SK-N-SH (cell line): ENCODE results near the gene ISLR. TPM values are rescaled to one million over a fixed set of nuclear protein-coding genes. Genes with fewer than 3 reads are reported as not detected.

Experiments used
- CTCF ChIA-PET: fragments of 300-600, 350-600 bp; formaldehyde crosslinking; extraction: SDS; loops from one replicate; lab custom pipeline; 2021; lab: Yijun Ruan, JAX
- POLR2A ChIA-PET: fragments of 350-600 bp; sonication (Branson Sonifier 250); formaldehyde crosslinking; extraction: SDS; loops from one replicate; lab custom pipeline; 2020; ENCODE audit warnings: antibody characterized with exemption, inconsistent platforms; lab: Yijun Ruan, JAX
- DNase-seq: peaks from one replicate; pipeline ENCODE4 v3.0.0; 2012
- H2AFZ ChIP-seq: fragments of 200-600 bp; sonication (generic); 2 replicates; pipeline ENCODE4 v1.8.1; 2016; ENCODE audit warnings: antibody characterized with exemption, mild to moderate bottlenecking, low read depth
- H3F3A ChIP-seq: fragments of 200-600 bp; sonication (generic); replicated peaks from 2 replicates; pipeline ENCODE3; 2016; ENCODE audit warnings: antibody characterized with exemption, mild to moderate bottlenecking; ENCODE audit not compliant: insufficient read depth
- H3K27ac ChIP-seq, 2 experiments: fragments of 200-500 bp in 1 of 2; fragments of 200-600 bp in 1 of 2; sonication (Bioruptor generic) in 1 of 2; sonication (generic), shearing (Covaris generic) in 1 of 2; 2 replicates each; pipeline versions ENCODE4 v1.5.1 to v1.6.1; 2014 to 2016; ENCODE audit warnings: low read depth in 2 of 2, inconsistent platforms in 1 of 2, low read length in 1 of 2, mild to moderate bottlenecking in 1 of 2, mixed read lengths in 1 of 2
- H3K27me3 ChIP-seq: fragments of 200-600 bp; sonication (generic), shearing (Covaris generic); 2 replicates; pipeline ENCODE4 v1.6.1; 2016; ENCODE audit warnings: mixed run types; ENCODE audit not compliant: insufficient read depth
- H3K36me3 ChIP-seq, 2 experiments: fragments of 200-500 bp in 1 of 2; fragments of 200-600 bp in 1 of 2; sonication (Bioruptor generic) in 1 of 2; sonication (generic) in 1 of 2; replicated peaks in 1 of 2; 2 replicates each; pipeline versions ENCODE3 to v1.5.1; 2014 to 2016; ENCODE audit warnings: low read length in 1 of 2, mild to moderate bottlenecking in 1 of 2; ENCODE audit not compliant: insufficient read depth in 2 of 2, control insufficient read depth in 1 of 2
- H3K4me1 ChIP-seq, 2 experiments: fragments of 200-500 bp in 1 of 2; fragments of 200-600 bp in 1 of 2; sonication (Bioruptor generic) in 1 of 2; sonication (generic), shearing (Covaris generic) in 1 of 2; 2 replicates each; pipeline versions ENCODE4 v1.5.1 to v1.6.1; 2014 to 2016; ENCODE audit warnings: low read depth in 1 of 2, low read length in 1 of 2, mixed run types in 1 of 2; ENCODE audit not compliant: insufficient read depth in 2 of 2, control insufficient read depth in 1 of 2
- H3K4me2 ChIP-seq: fragments of 200-600 bp; sonication (generic), shearing (Covaris generic); 2 replicates; pipeline ENCODE4 v1.6.1; 2017; ENCODE audit warnings: mixed run types
- H3K4me3 ChIP-seq, 2 experiments: fragments of 200-500 bp in 1 of 2; fragments of 200-600 bp in 1 of 2; sonication (Bioruptor generic) in 1 of 2; sonication (generic), shearing (Covaris generic) in 1 of 2; 2 replicates each; pipeline versions ENCODE4 v1.5.1 to v1.8.1; 2014 to 2016; ENCODE audit warnings: low read depth in 2 of 2, inconsistent platforms in 1 of 2, low read length in 1 of 2, mild to moderate bottlenecking in 1 of 2, mixed read lengths in 1 of 2, moderate library complexity in 1 of 2
- H3K79me2 ChIP-seq: fragments of 200-600 bp; sonication (generic); 2 replicates; pipeline ENCODE4 v1.8.1; 2017; ENCODE audit warnings: mild to moderate bottlenecking; ENCODE audit not compliant: insufficient read depth
- H3K9ac ChIP-seq: fragments of 200-600 bp; sonication (generic); 2 replicates; pipeline ENCODE4 v1.6.1; 2017; ENCODE audit warnings: mixed run types
- H3K9me2 ChIP-seq: fragments of 200-600 bp; sonication (generic); 2 replicates; pipeline ENCODE4 v1.6.1; 2017; ENCODE audit warnings: mixed run types
- H3K9me3 ChIP-seq: fragments of 200-600 bp; sonication (generic); 2 replicates; pipeline ENCODE4 v1.6.1; 2017; ENCODE audit warnings: mixed run types, mild to moderate bottlenecking, moderate library complexity
- H4K20me1 ChIP-seq: fragments of 200-600 bp; sonication (generic); 2 replicates; pipeline ENCODE4 v1.6.1; 2017; ENCODE audit warnings: mild to moderate bottlenecking, mixed run types; ENCODE audit not compliant: insufficient read depth
- CHD2 ChIP-seq: fragments of 150-350 bp; IDR thresholded peaks from 2 replicates; pipeline ENCODE4 v1.6.1; 2018; ENCODE audit warnings: low read length; ENCODE audit not compliant: partially characterized antibody
- ELF1 ChIP-seq: IDR thresholded peaks from 2 replicates; pipeline ENCODE4 v1.4.0; 2012
- FOXJ3 ChIP-seq: sonication (generic); formaldehyde crosslinking; IDR thresholded peaks from 2 replicates; pipeline ENCODE4 v1.5.1; 2020; ENCODE audit warnings: mild to moderate bottlenecking, missing genetic modification reagents
- MEF2A ChIP-seq: IDR thresholded peaks from 2 replicates; pipeline ENCODE4 v1.4.0; 2012; ENCODE audit warnings: low read depth, borderline replicate concordance
- MXI1 ChIP-seq: IDR thresholded peaks from 2 replicates; pipeline ENCODE4 v1.6.1; 2012; ENCODE audit warnings: mild to moderate bottlenecking, low read depth, low read length, improper control_type of control experiment
- NFIC ChIP-seq: IDR thresholded peaks from 2 replicates; pipeline ENCODE4 v1.4.0; 2012; ENCODE audit warnings: borderline replicate concordance
- NRF1 ChIP-seq: IDR thresholded peaks from 2 replicates; pipeline ENCODE4 v1.6.1; 2012; ENCODE audit warnings: low read depth, mild to moderate bottlenecking, low read length
- POLR2AphosphoS5 ChIP-seq: IDR thresholded peaks from 2 replicates; pipeline ENCODE4 v1.6.1; 2012; ENCODE audit warnings: low read depth, low read length
- SIN3A ChIP-seq: IDR thresholded peaks from 2 replicates; pipeline ENCODE4 v1.6.1; 2012; ENCODE audit warnings: low read depth, mild to moderate bottlenecking, low read length, moderate library complexity, borderline replicate concordance
- TEAD4 ChIP-seq: IDR thresholded peaks from 2 replicates; pipeline ENCODE4 v1.4.0; 2012; ENCODE audit warnings: mild to moderate bottlenecking, borderline replicate concordance; ENCODE audit not compliant: insufficient read depth
- WGBS: methylation state at CpG from one replicate; pipeline ENCODE4 v1.1.6; 2017; ENCODE audit warnings: low lambda C conversion rate; 5-methylcytosine and 5-hydroxymethylcytosine counted together
- polyA plus RNA-seq, 3 experiments: library from polyadenylated mRNA; depleted of rRNA; stranded (reverse); fragments of >200 nt; gene quantifications; 2 replicates each; pipeline ENCODE4 v1.2.3, GENCODE V29; 2012

The ISLR gene
- polyA plus RNA-seq, 1 of the 3 experiments (the other 2 are of a cell fraction): 7.3 TPM

DNA sequence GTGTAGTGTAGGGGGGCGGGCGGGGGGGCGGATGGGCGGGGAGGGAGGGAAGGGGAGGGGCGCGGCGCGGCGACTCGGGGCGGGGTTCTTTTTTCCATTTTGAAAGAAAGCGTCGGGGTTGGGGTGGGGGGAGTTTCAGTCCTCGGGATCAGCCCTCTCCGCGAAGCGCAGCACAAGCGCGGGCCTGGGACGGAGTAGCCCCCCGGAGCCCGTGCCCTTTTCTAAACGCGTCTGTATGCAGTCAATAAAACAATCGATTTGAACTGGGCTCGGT, 37.0 kb upstream of the ISLR start:
- no peaks in the 10 kb centered on the region for H3K36me3 ChIP-seq
- H3K9me3 ChIP-seq: no peaks in the 10 kb centered on the region
- CTCF ChIA-PET: interaction anchor here (0.9 to 3.0 kb wide), 5 partner anchors 40 to 184 kb away, joined by 3 to 8 read pairs (median 4); no protein-coding TSS in a partner anchor
- no peak for DNase-seq
- peak overlapping the region in 1 of 2 experiments; percentile 95; a peak in 2 of 4 replicates for H3K27ac ChIP-seq
- TF ChIP-seq MXI1: 0 out of 2 replicates have a peak, but pooled peaks have one; percentile 16
- TF ChIP-seq CHD2: no peak
- TF ChIP-seq NRF1: no peak
- TF ChIP-seq, all 33 proteins: peak for 1
- peak overlapping the region in 1 of 2 experiments; percentile 39; a peak in 2 of 4 replicates for H3K4me3 ChIP-seq
- H3K79me2 ChIP-seq: no peaks in the 10 kb centered on the region
- no peaks in the 10 kb centered on the region for H3K9me2 ChIP-seq
- no peaks in the 10 kb centered on the region; the same call in 1 of the 2 replicates for H3K27me3 ChIP-seq
- POLR2A ChIA-PET: interaction anchor here (1.2 to 1.3 kb wide), 2 partner anchors 20 to 66 kb away, joined by 4 to 5 read pairs; partner anchors contain the start of gene STRA6
- H3K4me2 ChIP-seq: peak overlapping the region; percentile 87; the same call in 1 of the 2 replicates
- no peak overlapping the region; the same call in 1 of the 2 replicates for H3K9ac ChIP-seq
- H4K20me1 ChIP-seq: no peaks in the 10 kb centered on the region
- WGBS: 3% methylated on average over 25 of the region's 26 CpGs
- H2AFZ ChIP-seq: 0 out of 2 replicates have a peak overlapping the region, but pooled peaks have one; percentile 57
- H3F3A ChIP-seq: peaks cover 7% of the 10 kb centered on the region
- peaks cover 13 to 37% of the 10 kb centered on the region in 2 experiments; a peak in 3 of 4 replicates for H3K4me1 ChIP-seq

DNA sequence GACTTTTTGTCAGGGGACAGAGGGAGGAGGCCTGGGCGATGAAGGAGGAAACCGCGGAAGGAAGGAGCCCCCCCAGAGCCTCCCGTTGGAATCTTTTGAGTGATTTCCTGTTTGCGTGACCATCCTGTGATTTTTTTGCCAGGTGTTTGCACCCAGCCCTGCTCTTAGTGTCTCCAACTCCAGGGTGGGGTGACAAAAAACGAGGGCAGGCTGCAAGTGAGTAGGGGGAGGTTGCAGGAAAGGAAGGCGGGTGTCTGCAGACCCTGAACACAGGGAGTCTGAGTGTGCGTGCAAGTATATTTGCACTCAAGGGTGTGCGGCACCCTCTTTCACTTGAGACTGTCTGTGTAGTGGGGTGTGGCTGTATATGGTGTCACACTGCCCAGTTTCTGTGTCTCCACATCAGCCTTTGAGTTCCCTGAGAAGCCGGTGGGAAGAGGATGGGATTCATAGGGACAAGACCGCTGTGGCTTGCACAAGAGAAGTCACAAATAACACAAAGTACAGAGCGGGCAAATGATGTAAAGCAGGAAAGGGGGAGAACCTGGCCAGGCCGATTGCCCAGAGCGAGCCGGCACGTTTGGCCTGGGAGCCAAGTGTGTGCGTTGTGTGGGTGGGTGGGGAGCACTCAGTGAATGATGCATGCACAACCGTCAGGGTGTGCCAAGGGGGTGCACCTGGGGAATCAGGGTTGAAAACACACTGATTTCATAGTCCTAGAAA, 36.5 kb upstream of the ISLR start:
- H3K9me2 ChIP-seq: no peaks in the 10 kb centered on the region
- H2AFZ ChIP-seq: 0 out of 2 replicates have a peak overlapping the region, but pooled peaks have one; percentile 57
- H3F3A ChIP-seq: peaks cover 7% of the 10 kb centered on the region
- no peaks in the 10 kb centered on the region for H3K9me3 ChIP-seq
- WGBS: 64% methylated on average over 18 of the region's 18 CpGs
- no peak for DNase-seq
- H3K9ac ChIP-seq: no peak overlapping the region; the same call in 1 of the 2 replicates
- H3K27ac ChIP-seq: peak overlapping the region in 1 of 2 experiments; percentile 95; a peak in 2 of 4 replicates
- H3K27me3 ChIP-seq: no peaks in the 10 kb centered on the region
- no peaks in the 10 kb centered on the region for H4K20me1 ChIP-seq
- peak overlapping the region; percentile 87; the same call in 1 of the 2 replicates for H3K4me2 ChIP-seq
- POLR2A ChIA-PET: no interaction called here
- TF ChIP-seq ELF1: no peak
- no peak for TF ChIP-seq NFIC
- peaks cover 13 to 37% of the 10 kb centered on the region in 2 experiments; a peak in 3 of 4 replicates for H3K4me1 ChIP-seq
- CTCF ChIA-PET: interaction anchor here (1.0 kb wide), 1 partner anchor 171 kb away, joined by 3 read pairs; no protein-coding TSS in a partner anchor
- no peaks in the 10 kb centered on the region for H3K79me2 ChIP-seq
- peak overlapping the region in 1 of 2 experiments; percentile 39; a peak in 2 of 4 replicates for H3K4me3 ChIP-seq
- H3K36me3 ChIP-seq: no peaks in the 10 kb centered on the region

DNA sequence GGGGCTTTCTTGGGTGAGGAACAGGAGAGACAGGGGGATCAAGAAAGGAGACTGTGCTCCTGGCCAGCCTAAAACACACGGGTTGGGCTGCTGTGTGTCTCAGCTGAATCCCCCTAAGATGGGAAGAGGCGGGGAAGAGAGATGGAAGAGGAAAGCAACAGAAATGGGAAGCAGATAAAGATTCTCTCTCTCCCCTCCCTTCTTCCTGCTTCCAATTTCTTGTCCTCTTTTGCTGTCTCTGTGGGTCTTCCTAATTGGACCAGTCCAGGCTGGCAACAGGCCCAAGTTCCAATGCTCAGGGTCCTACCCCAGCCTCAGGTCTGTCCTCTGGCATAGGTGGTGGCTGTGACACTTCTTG, 36.0 kb upstream of the ISLR start:
- Histone ChIP-seq H3K4me1 (peaks cover 13 to 37% of the 10 kb centered on the region in 2 experiments; a peak in 3 of 4 replicates), H3K9ac (no peak overlapping the region), H3K9me3 (no peaks in the 10 kb centered on the region), H4K20me1 (no peaks in the 10 kb centered on the region), H3K79me2 (no peaks in the 10 kb centered on the region), H2AFZ (no peak overlapping the region), H3F3A (peaks cover 7% of the 10 kb centered on the region), H3K9me2 (no peaks in the 10 kb centered on the region), H3K36me3 (no peaks in the 10 kb centered on the region), H3K27me3 (no peaks in the 10 kb centered on the region), H3K27ac (peak overlapping the region in 1 of 2 experiments; percentile 95; a peak in 2 of 4 replicates), H3K4me2 (no peak overlapping the region; the same call in 1 of the 2 replicates), H3K4me3 (no peak overlapping the region)
- WGBS: 85% methylated on average over 2 of the region's 2 CpGs
- no peak for DNase-seq
- ChIA-PET POLR2A (no interaction called here), CTCF (interaction anchor here (1.0 kb wide), 1 partner anchor 170 kb away, joined by 3 read pairs; no protein-coding TSS in a partner anchor)
- no peak for TF ChIP-seq FOXJ3 (CRISPR knock-in tag)
- no peak for TF ChIP-seq MEF2A
- TF ChIP-seq ELF1: no peak
- TF ChIP-seq TEAD4: no peak
- no peak for TF ChIP-seq POLR2AphosphoS5
- TF ChIP-seq SIN3A: no peak
